ENCODE results near the gene SVOP. TPM values are rescaled to one million over a fixed set of nuclear protein-coding genes. Genes with fewer than 3 reads are reported as not detected.
A peak's percentile ranks its signal among the peaks of the same experiment; 100 is the strongest.

SVOP gene
- total RNA-seq, 1 donor from 2014 or later = 2.6 TPM

- intact Hi-C loops (cut with micrococcal nuclease) = no loop called here
- peak overlapping the region; percentile 33 for H3K27ac ChIP-seq (replicated peaks)
- TF ChIP-seq CTCF (IDR thresholded peaks at IDR 0.05; ENCODE audit: borderline replicate concordance) = no peak
- H3K27me3 ChIP-seq (ENCODE audit: low read depth) = no peaks in the 10 kb centered on the region
- no peaks in the 10 kb centered on the region for H3K9me3 ChIP-seq (replicated peaks)
- no peaks in the 10 kb centered on the region for H3K36me3 ChIP-seq
- no peak overlapping the region for H3K4me3 ChIP-seq
- DNase-seq = no peak
- H3K4me1 ChIP-seq = peaks cover 4% of the 10 kb centered on the region
Measured at GRCh38 chr12:108914121-108914531, 106.7 kb downstream of the SVOP start.

- no peaks in the 10 kb centered on the region for H3K36me3 ChIP-seq
- no peaks in the 10 kb centered on the region for H3K9me3 ChIP-seq (replicated peaks)
- peaks cover 4% of the 10 kb centered on the region for H3K4me1 ChIP-seq
- TF ChIP-seq CTCF (IDR thresholded peaks at IDR 0.05; ENCODE audit: borderline replicate concordance) = no peak
- H3K27me3 ChIP-seq (ENCODE audit: low read depth) = no peaks in the 10 kb centered on the region
- no peak for DNase-seq
- intact Hi-C loops (cut with micrococcal nuclease) = no loop called here
- no peak overlapping the region for H3K27ac ChIP-seq (replicated peaks)
- no peak overlapping the region for H3K4me3 ChIP-seq
Measured at GRCh38 chr12:108912361-108912760, 108.5 kb downstream of the SVOP start.

- intact Hi-C loops (cut with micrococcal nuclease) = no loop called here
- peaks cover 4% of the 10 kb centered on the region for H3K4me1 ChIP-seq
- H3K4me3 ChIP-seq = no peak overlapping the region
- no peak for DNase-seq
- H3K36me3 ChIP-seq = no peaks in the 10 kb centered on the region
- TF ChIP-seq CTCF (IDR thresholded peaks at IDR 0.05; ENCODE audit: borderline replicate concordance) = no peak
- H3K27me3 ChIP-seq (ENCODE audit: low read depth) = no peaks in the 10 kb centered on the region
- H3K9me3 ChIP-seq (replicated peaks) = no peaks in the 10 kb centered on the region
- no peak overlapping the region for H3K27ac ChIP-seq (replicated peaks)
Measured at GRCh38 chr12:108911915-108912314, 109.0 kb downstream of the SVOP start.

- TF ChIP-seq CTCF (IDR thresholded peaks at IDR 0.05; ENCODE audit: borderline replicate concordance) = no peak
- intact Hi-C loops (cut with micrococcal nuclease) = no loop called here
- Histone ChIP-seq H3K9me3 (replicated peaks) (no peaks in the 10 kb centered on the region), H3K36me3 (no peaks in the 10 kb centered on the region), H3K27ac (replicated peaks) (no peak overlapping the region), H3K4me1 (peaks cover 4% of the 10 kb centered on the region), H3K4me3 (no peak overlapping the region), H3K27me3 (ENCODE audit: low read depth) (no peaks in the 10 kb centered on the region)
- no peak for DNase-seq
Measured at GRCh38 chr12:108910336-108910735, 110.5 kb downstream of the SVOP start.

- H3K36me3 ChIP-seq = no peaks in the 10 kb centered on the region
- no peak overlapping the region for H3K4me3 ChIP-seq
- H3K27me3 ChIP-seq (ENCODE audit: low read depth) = no peaks in the 10 kb centered on the region
- TF ChIP-seq CTCF (IDR thresholded peaks at IDR 0.05; ENCODE audit: borderline replicate concordance) = no peak
- intact Hi-C loops (cut with micrococcal nuclease) = no loop called here
- H3K9me3 ChIP-seq (replicated peaks) = no peaks in the 10 kb centered on the region
- peak overlapping the region; percentile 9 for H3K27ac ChIP-seq (replicated peaks)
- DNase-seq = no peak
- no peaks in the 10 kb centered on the region for H3K4me1 ChIP-seq
Measured at GRCh38 chr12:108907839-108908351, 113.0 kb downstream of the SVOP start.
